Coronary artery (tissue), 2 donors: ENCODE data around the gene SPAG17.

Experiments
- DNase-seq: peaks from one replicate; pipeline ENCODE4 v3.0.0-alpha.2; 2017; ENCODE audit warnings: low spot score
- H3K27ac ChIP-seq, 2 donors: fragments of 200-600 bp; sonication (generic); one replicate each; pipeline ENCODE4 v1.5.1; 2016 to 2019
- H3K4me3 ChIP-seq: fragments of 200-600 bp; sonication (generic); 2 replicates; pipeline ENCODE4 v1.5.1; 2016; ENCODE audit warnings: mild to moderate bottlenecking, moderate library complexity
- CTCF ChIP-seq: fragments of 200-600 bp; sonication (generic); IDR thresholded peaks from one replicate; pipeline ENCODE4 v1.5.1; 2019; ENCODE audit warnings: antibody characterized with exemption

The SPAG17 gene

GRCh38 chr1:118210051-118210722 lies 25.2 kb upstream of the SPAG17 start:
- no peak overlapping the region for H3K27ac ChIP-seq
- no peak overlapping the region for H3K4me3 ChIP-seq
- no peak for TF ChIP-seq CTCF
- no peak for DNase-seq

GRCh38 chr1:118209648-118210047 lies 24.6 kb upstream of the SPAG17 start:
- TF ChIP-seq CTCF, result no peak
- Histone ChIP-seq H3K4me3 (no peak overlapping the region), H3K27ac (no peak overlapping the region)
- DNase-seq, result no peak

- no peak overlapping the region for H3K4me3 ChIP-seq
- DNase-seq, result no peak
- no peak for TF ChIP-seq CTCF
- H3K27ac ChIP-seq, result no peak overlapping the region
Measured at GRCh38 chr1:118206966-118207365, 21.9 kb upstream of the SPAG17 start.

- DNase-seq, result no peak
- no peak overlapping the region for H3K27ac ChIP-seq
- H3K4me3 ChIP-seq, result no peak overlapping the region
- no peak for TF ChIP-seq CTCF
Measured at GRCh38 chr1:118204648-118205047, 19.6 kb upstream of the SPAG17 start.

- no peak for DNase-seq
- Histone ChIP-seq H3K4me3 (no peak overlapping the region), H3K27ac (no peak overlapping the region)
- no peak for TF ChIP-seq CTCF
Measured at GRCh38 chr1:118204105-118204504, 19.1 kb upstream of the SPAG17 start.

GRCh38 chr1:118202076-118202608 lies 17.1 kb upstream of the SPAG17 start:
- DNase-seq, result no peak
- TF ChIP-seq CTCF, result no peak
- Histone ChIP-seq H3K27ac (no peak overlapping the region), H3K4me3 (no peak overlapping the region)

- no peak for TF ChIP-seq CTCF
- Histone ChIP-seq H3K27ac (no peak overlapping the region), H3K4me3 (no peak overlapping the region)
- DNase-seq, result no peak
Measured at GRCh38 chr1:118201524-118201923, 16.5 kb upstream of the SPAG17 start.
